Kidney glomerular epithelial cell (primary cell): Measurements from ENCODE around the gene FOXP2.
A peak's percentile ranks its signal among the peaks of the same experiment; 100 is the strongest.
"Not testable (repeated sequence)": the region's sequence is repeated elsewhere in the genome, so short reads cannot be mapped to it uniquely, and the experiment has no call there.

Experiments
- DNase-seq: peaks from one replicate; lab custom pipeline; 2025; lab: John Stamatoyannopoulos, UW

Gene FOXP2

GRCh38 chr7:114422507-114423501, 8.2 kb downstream of the FOXP2 start:
- no peak for DNase-seq

GRCh38 chr7:114426382-114426781, 11.8 kb downstream of the FOXP2 start:
- DNase-seq: no peak

GRCh38 chr7:114426824-114427223, 12.2 kb downstream of the FOXP2 start:
- peak; percentile 18 for DNase-seq

- no peak for DNase-seq
Measured at GRCh38 chr7:114428211-114428610, 13.6 kb downstream of the FOXP2 start.

GRCh38 chr7:114431189-114431588, 16.6 kb downstream of the FOXP2 start:
- DNase-seq: no peak

- DNase-seq: no peak
Measured at GRCh38 chr7:114432061-114432460, 17.4 kb downstream of the FOXP2 start.

- no peak for DNase-seq
Measured at GRCh38 chr7:114432703-114433102, 18.1 kb downstream of the FOXP2 start.

GRCh38 chr7:114439581-114439980, 25.0 kb downstream of the FOXP2 start:
- DNase-seq: no peak

- DNase-seq: not testable (repeated sequence)
Measured at GRCh38 chr7:114440927-114441326, 26.3 kb downstream of the FOXP2 start.

- DNase-seq: no peak
Measured at GRCh38 chr7:114444196-114444595, 29.6 kb downstream of the FOXP2 start.

- no peak for DNase-seq
Measured at GRCh38 chr7:114450431-114450830, 35.8 kb downstream of the FOXP2 start.

GRCh38 chr7:114459574-114459973, 45.0 kb downstream of the FOXP2 start:
- no peak for DNase-seq

- DNase-seq: no peak
Measured at GRCh38 chr7:114460021-114460420, 45.4 kb downstream of the FOXP2 start.

- no peak for DNase-seq
Measured at GRCh38 chr7:114466917-114467316, 52.3 kb downstream of the FOXP2 start.

- no peak for DNase-seq
Measured at GRCh38 chr7:114468844-114469243, 54.2 kb downstream of the FOXP2 start.

- DNase-seq: no peak
Measured at GRCh38 chr7:114472896-114473512, 58.4 kb downstream of the FOXP2 start.

- DNase-seq: no peak
Measured at GRCh38 chr7:114478384-114478783, 63.8 kb downstream of the FOXP2 start.

GRCh38 chr7:114481999-114482398, 67.4 kb downstream of the FOXP2 start:
- no peak for DNase-seq

- no peak for DNase-seq
Measured at GRCh38 chr7:114484226-114484625, 69.6 kb downstream of the FOXP2 start.

GRCh38 chr7:114487174-114487573, 72.6 kb downstream of the FOXP2 start:
- no peak for DNase-seq

GRCh38 chr7:114488696-114489095, 74.1 kb downstream of the FOXP2 start:
- DNase-seq: no peak

- DNase-seq: not testable (repeated sequence)
Measured at GRCh38 chr7:114497491-114497890, 82.9 kb downstream of the FOXP2 start.
